ENCODE results near the gene EFCAB11.

EFCAB11 gene

GRCh38 chr14:89910691-89911009 lies 43.9 kb downstream of the EFCAB11 start:
- no peak overlapping the region for H3K27ac ChIP-seq
- no peak for TF ChIP-seq CTCF (conservative IDR thresholded peaks at IDR 0.05)
- no peak for TF ChIP-seq ZFX (IDR thresholded peaks at IDR 0.05)

DNA sequence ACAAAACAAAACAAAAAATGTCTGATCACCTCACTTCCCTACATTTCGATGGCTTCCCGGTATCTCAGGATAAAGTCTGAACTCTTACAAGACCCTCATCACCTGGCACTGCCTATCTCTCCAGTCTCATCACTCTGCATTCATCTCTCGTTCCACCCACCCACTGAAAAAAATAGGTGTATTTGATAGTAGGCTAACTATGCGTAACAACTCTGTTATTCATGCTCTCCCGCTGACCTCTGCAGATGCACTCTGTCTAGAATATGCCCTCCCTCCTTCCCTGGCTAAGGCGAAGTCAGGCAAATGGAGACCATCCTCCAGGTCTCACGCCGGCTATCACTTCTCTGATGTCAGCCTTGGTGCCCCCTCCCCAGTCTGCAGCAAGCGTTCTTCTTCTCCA lies 44.9 kb downstream of the EFCAB11 start:
- TF ChIP-seq ZFX (IDR thresholded peaks at IDR 0.05), result no peak
- no peak for TF ChIP-seq CTCF (conservative IDR thresholded peaks at IDR 0.05)
- H3K27ac ChIP-seq, result no peak overlapping the region

DNA sequence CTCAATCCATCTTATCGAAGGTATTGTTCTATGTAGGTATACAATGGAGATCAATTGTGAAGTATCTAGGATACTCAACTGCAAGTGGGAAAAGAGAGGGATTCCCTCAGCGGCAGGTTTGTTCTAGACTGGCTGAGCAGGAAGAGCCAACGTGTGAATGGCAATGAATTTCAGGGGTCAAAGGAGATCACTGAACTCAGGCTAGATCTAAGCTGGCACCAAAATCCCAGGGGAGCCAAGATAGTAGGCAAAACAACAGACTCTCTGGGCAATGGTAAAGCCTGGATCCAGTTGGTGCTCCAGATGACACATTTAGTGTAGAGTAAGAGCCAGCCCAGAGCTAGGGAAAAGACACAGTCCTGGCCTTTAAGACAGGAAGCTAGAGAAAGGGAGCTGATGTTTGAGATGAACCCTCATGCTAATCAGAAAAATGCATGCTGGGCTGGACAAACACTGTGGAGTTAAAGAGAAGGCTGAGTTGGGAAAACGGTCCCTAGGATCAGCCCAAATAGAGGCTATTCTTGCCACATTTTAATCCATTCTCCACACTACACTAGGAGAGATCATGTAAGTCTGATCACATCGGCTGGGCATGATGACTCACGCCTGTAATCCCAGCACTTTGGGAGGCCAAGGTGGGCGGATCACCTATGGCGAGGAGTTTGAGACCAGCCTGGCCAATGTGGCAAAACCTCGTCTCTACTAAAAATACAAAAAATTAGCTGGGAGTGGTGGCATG lies 45.6 kb downstream of the EFCAB11 start:
- H3K27ac ChIP-seq, result no peak overlapping the region
- TF ChIP-seq ZFX (IDR thresholded peaks at IDR 0.05) (no peak), CTCF (conservative IDR thresholded peaks at IDR 0.05) (no peak)

- H3K27ac ChIP-seq, result no peak overlapping the region
- no peak for TF ChIP-seq CTCF (conservative IDR thresholded peaks at IDR 0.05)
- TF ChIP-seq ZFX (IDR thresholded peaks at IDR 0.05), result no peak
Observed at GRCh38 chr14:89907655-89908054, 46.9 kb downstream of the EFCAB11 start.

DNA sequence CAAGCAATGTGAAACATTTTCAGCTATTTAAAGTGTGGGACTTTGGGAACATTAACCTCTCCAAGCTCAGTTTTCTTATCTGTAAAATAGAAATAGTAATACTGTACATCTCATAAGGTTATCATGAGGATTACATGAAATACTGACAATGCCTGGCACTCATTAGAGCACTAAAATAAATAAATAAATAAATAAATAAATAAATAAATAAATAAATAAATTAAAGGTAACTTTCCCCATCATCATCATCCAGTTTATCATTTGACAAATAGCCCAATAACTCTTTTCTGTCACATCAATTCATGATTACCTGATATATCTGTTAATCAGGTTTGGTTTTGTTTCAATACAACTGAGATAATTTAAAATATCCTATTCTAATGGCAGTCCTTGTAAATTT lies 48.5 kb downstream of the EFCAB11 start:
- no peak for TF ChIP-seq CTCF (conservative IDR thresholded peaks at IDR 0.05)
- no peak for TF ChIP-seq ZFX (IDR thresholded peaks at IDR 0.05)
- H3K27ac ChIP-seq, result no peak overlapping the region

- TF ChIP-seq CTCF (conservative IDR thresholded peaks at IDR 0.05) (no peak), ZFX (IDR thresholded peaks at IDR 0.05) (no peak)
- H3K27ac ChIP-seq, result no peak overlapping the region
Observed at GRCh38 chr14:89903340-89903952, 51.1 kb downstream of the EFCAB11 start.

- no peak for TF ChIP-seq ZFX (IDR thresholded peaks at IDR 0.05)
- no peak for TF ChIP-seq CTCF (conservative IDR thresholded peaks at IDR 0.05)
- H3K27ac ChIP-seq, result no peak overlapping the region
Observed at GRCh38 chr14:89902881-89903280, 51.6 kb downstream of the EFCAB11 start.

All from C4-2B (cell line).